Hepatocyte (in vitro differentiated cells): Measurements from ENCODE around the gene HHAT. TPM values are rescaled to one million over a fixed set of nuclear protein-coding genes. Genes with fewer than 3 reads are reported as not detected.

Source experiments
- DNase-seq: peaks from one replicate; pipeline ENCODE4 v3.0.0-alpha.2; 2016; ENCODE audit warnings: low spot score
- H2AFZ ChIP-seq: fragments of 200-600 bp; sonication (generic); 2 replicates; pipeline ENCODE4 v1.6.0; 2016; ENCODE audit warnings: antibody characterized with exemption, mild to moderate bottlenecking
- H3K27ac ChIP-seq: fragments of 200-600 bp; sonication (generic); 2 replicates; pipeline ENCODE4 v1.5.1; 2016; ENCODE audit warnings: mild to moderate bottlenecking
- H3K27me3 ChIP-seq: fragments of 200-600 bp; sonication (generic); 2 replicates; pipeline ENCODE4 v1.6.1; 2016
- H3K36me3 ChIP-seq: fragments of 200-600 bp; sonication (generic); replicated peaks from 2 replicates; pipeline ENCODE4 v1.5.1; 2016; ENCODE audit warnings: low read depth; ENCODE audit not compliant: insufficient read depth
- H3K4me1 ChIP-seq: fragments of 200-600 bp; sonication (generic); 2 replicates; pipeline ENCODE4 v1.5.1; 2016; ENCODE audit warnings: mild to moderate bottlenecking, moderate library complexity; ENCODE audit not compliant: insufficient read depth
- H3K4me2 ChIP-seq: fragments of 200-600 bp; sonication (generic); 2 replicates; pipeline ENCODE4 v1.6.0; 2016
- H3K4me3 ChIP-seq: fragments of 200-600 bp; sonication (generic); 2 replicates; pipeline ENCODE4 v1.5.1; 2016; ENCODE audit warnings: mild to moderate bottlenecking
- H3K79me2 ChIP-seq: fragments of 200-600 bp; sonication (generic); 2 replicates; pipeline ENCODE4 v1.6.0; 2017; ENCODE audit warnings: mild to moderate bottlenecking
- H3K9me2 ChIP-seq: fragments of 200-600 bp; sonication (generic); replicated peaks from 2 replicates; pipeline ENCODE4 v1.6.0; 2017; ENCODE audit warnings: mild to moderate bottlenecking; ENCODE audit not compliant: insufficient read depth
- H3K9me3 ChIP-seq: fragments of 200-600 bp; sonication (generic); 2 replicates; pipeline ENCODE4 v1.5.1; 2016; ENCODE audit warnings: low read depth, mild to moderate bottlenecking
- H4K20me1 ChIP-seq: fragments of 200-600 bp; sonication (generic); 2 replicates; pipeline ENCODE4 v1.6.0; 2016; ENCODE audit warnings: mild to moderate bottlenecking; ENCODE audit not compliant: insufficient read depth, poor library complexity, severe bottlenecking
- EZH2 ChIP-seq: fragments of 200-600 bp; sonication (generic); IDR thresholded peaks from 2 replicates; pipeline ENCODE4 v1.6.1; 2016; ENCODE audit warnings: antibody characterized with exemption, mild to moderate bottlenecking, borderline replicate concordance
- EZH2phosphoT487 ChIP-seq: fragments of 200-600 bp; sonication (generic); IDR thresholded peaks from one replicate; pipeline ENCODE4 v1.6.1; 2018; ENCODE audit warnings: antibody characterized with exemption, mild to moderate bottlenecking, low read depth, moderate library complexity; ENCODE audit not compliant: unreplicated experiment, severe bottlenecking
- WGBS: methylation state at CpG from one replicate; pipeline ENCODE4 v1.1.6; 2016; ENCODE audit warnings: low lambda C conversion rate; ENCODE audit errors: missing lambda C conversion rate; 5-methylcytosine and 5-hydroxymethylcytosine counted together
- polyA plus RNA-seq: library from polyadenylated mRNA; unstranded; fragments of >200 nt; fragmentation: Nextera tagmentation; extraction: Ambion mirVana; gene quantifications from 2 replicates; pipeline ENCODE4 v1.2.1, GENCODE V29; 2016
- total RNA-seq: library from RNA; depleted of rRNA; stranded (reverse); fragments of >200 nt; gene quantifications from 2 replicates; pipeline ENCODE4 v1.2.3, GENCODE V29; 2014
- TF ChIP-seq, protein P1 (sequence below): fragments of 200-600 bp; sonication (generic); IDR thresholded peaks from 2 replicates; pipeline ENCODE4 v1.5.1; 2016; ENCODE audit warnings: antibody characterized with exemption, mild to moderate bottlenecking; ENCODE audit not compliant: poor library complexity

The HHAT gene
- total and polyA plus RNA-seq, 2 experiments from 2014 or later: 5.3 to 6.3 TPM

DNA sequence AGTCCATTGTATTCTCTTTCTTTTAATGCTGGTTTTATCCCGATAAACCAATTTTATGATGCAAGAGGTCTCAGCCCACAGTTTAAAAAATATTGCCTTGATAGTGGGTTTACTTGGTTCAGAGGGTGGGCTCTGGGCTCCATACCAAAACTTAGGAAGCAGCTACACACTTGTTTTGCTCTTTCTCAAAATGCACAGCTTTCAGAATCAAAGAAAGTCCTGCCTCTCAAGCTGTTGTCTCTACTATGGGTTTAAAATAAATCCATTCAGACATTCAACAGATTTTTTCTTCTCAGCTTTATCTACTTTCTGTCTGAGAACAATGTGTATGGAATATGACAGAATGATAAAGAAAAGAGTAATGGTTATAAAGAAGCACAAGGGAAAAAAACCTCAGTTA, 14.8 kb upstream of the HHAT start:
- Histone ChIP-seq H3K4me1 (no peaks in the 10 kb centered on the region), H3K27ac (no peak overlapping the region), H3K36me3 (no peaks in the 10 kb centered on the region), H3K4me2 (no peak overlapping the region), H3K79me2 (no peaks in the 10 kb centered on the region), H4K20me1 (no peaks in the 10 kb centered on the region), H3K27me3 (peaks cover 5% of the 10 kb centered on the region), H3K9me3 (no peaks in the 10 kb centered on the region), H2AFZ (no peak overlapping the region), H3K9me2 (no peaks in the 10 kb centered on the region), H3K4me3 (no peak overlapping the region)
- no peak for TF ChIP-seq EZH2phosphoT487
- TF ChIP-seq EZH2: no peak
- TF ChIP-seq, protein P1, sequence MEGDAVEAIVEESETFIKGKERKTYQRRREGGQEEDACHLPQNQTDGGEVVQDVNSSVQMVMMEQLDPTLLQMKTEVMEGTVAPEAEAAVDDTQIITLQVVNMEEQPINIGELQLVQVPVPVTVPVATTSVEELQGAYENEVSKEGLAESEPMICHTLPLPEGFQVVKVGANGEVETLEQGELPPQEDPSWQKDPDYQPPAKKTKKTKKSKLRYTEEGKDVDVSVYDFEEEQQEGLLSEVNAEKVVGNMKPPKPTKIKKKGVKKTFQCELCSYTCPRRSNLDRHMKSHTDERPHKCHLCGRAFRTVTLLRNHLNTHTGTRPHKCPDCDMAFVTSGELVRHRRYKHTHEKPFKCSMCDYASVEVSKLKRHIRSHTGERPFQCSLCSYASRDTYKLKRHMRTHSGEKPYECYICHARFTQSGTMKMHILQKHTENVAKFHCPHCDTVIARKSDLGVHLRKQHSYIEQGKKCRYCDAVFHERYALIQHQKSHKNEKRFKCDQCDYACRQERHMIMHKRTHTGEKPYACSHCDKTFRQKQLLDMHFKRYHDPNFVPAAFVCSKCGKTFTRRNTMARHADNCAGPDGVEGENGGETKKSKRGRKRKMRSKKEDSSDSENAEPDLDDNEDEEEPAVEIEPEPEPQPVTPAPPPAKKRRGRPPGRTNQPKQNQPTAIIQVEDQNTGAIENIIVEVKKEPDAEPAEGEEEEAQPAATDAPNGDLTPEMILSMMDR: no peak
- 89% methylated on average over 1 of the region's 1 CpG for WGBS
- no peak for DNase-seq

DNA sequence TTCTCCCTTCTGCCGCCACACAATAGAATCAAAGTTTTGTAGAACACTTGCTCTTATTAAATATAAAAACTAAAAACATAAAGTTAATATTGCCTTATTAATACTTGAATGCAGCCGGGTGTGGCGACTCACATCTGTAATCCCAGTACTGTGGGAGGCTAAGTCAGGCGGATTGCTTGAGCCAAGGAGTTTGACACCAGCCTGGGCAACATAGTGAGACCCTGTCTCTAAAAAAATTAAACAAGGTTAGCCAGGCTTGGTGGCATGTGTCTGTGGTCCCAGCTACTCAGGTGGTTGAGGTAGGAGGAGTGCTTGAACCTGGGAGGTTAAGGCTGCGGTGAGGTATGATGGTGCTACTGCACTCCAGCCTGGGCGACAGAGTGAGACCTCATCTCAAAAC, 13.2 kb upstream of the HHAT start:
- Histone ChIP-seq H3K79me2 (no peaks in the 10 kb centered on the region), H3K9me3 (no peaks in the 10 kb centered on the region), H3K4me3 (no peak overlapping the region), H3K27ac (no peak overlapping the region), H3K36me3 (no peaks in the 10 kb centered on the region), H3K27me3 (peaks cover 5% of the 10 kb centered on the region), H3K4me1 (no peaks in the 10 kb centered on the region), H2AFZ (no peak overlapping the region), H3K4me2 (no peak overlapping the region), H4K20me1 (no peaks in the 10 kb centered on the region), H3K9me2 (no peaks in the 10 kb centered on the region)
- WGBS: 97% methylated on average over 6 of the region's 6 CpGs
- TF ChIP-seq EZH2 (no peak), EZH2phosphoT487 (no peak)
- TF ChIP-seq, protein P1: no peak
- no peak for DNase-seq

DNA sequence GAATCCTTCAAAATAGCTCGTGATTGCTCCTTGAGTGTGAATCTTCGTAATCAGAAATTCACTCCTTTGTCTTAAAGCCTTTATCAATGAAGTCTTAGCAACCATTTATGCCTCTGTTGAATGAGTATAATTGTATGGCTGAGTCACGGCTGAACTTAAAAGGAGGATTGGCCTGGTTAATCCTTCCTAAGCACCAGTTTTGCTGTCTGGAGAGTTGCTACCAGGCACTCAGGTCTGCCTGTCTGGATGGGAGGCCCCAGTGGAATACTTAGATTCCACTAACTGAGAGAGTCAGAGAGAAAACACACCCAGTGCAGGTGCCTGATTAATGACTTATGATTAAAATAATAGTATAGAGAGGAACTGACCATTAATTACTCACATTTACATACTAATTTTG, 7.6 kb upstream of the HHAT start:
- Histone ChIP-seq H3K4me1 (no peaks in the 10 kb centered on the region), H2AFZ (no peak overlapping the region), H3K79me2 (no peaks in the 10 kb centered on the region), H3K4me3 (no peak overlapping the region), H3K4me2 (no peak overlapping the region), H3K27me3 (peaks cover 5% of the 10 kb centered on the region), H3K9me2 (no peaks in the 10 kb centered on the region), H3K9me3 (no peaks in the 10 kb centered on the region), H3K27ac (peak overlapping the region; percentile 33), H4K20me1 (no peaks in the 10 kb centered on the region), H3K36me3 (no peaks in the 10 kb centered on the region)
- WGBS: 48% methylated on average over 3 of the region's 3 CpGs
- peak; percentile 38 for DNase-seq
- no peak for TF ChIP-seq EZH2
- no peak for TF ChIP-seq EZH2phosphoT487
- TF ChIP-seq, protein P1: no peak

DNA sequence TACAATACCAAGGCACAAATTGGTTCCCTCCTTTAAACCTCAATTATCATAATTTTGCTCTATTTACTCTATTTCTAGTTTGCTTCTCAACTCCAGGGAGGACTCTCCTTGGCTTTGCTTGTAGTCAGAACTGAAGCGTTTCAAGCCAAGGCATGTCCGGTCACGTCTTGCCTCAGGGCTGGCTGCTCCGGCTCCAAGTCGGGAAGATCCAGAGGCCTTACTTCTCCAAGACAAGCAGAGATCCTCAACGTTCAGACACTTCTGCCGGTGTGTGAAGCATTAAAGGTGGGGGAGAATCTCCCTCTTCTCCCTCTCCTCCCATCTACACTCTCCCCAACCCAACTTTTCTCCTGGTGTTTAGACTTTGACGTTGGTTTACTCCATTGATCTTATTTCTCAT, 7.2 kb upstream of the HHAT start:
- no peaks in the 10 kb centered on the region for H4K20me1 ChIP-seq
- DNase-seq: no peak
- H3K4me2 ChIP-seq: no peak overlapping the region
- H3K36me3 ChIP-seq: no peaks in the 10 kb centered on the region
- H3K27me3 ChIP-seq: peaks cover under 1% of the 10 kb centered on the region
- no peaks in the 10 kb centered on the region for H3K79me2 ChIP-seq
- TF ChIP-seq, protein P1: no peak
- TF ChIP-seq EZH2 (no peak), EZH2phosphoT487 (no peak)
- no peak overlapping the region for H3K4me3 ChIP-seq
- H3K9me2 ChIP-seq: no peaks in the 10 kb centered on the region
- H3K27ac ChIP-seq: peak overlapping the region; percentile 30
- H3K9me3 ChIP-seq: no peaks in the 10 kb centered on the region
- H3K4me1 ChIP-seq: no peaks in the 10 kb centered on the region
- no peak overlapping the region for H2AFZ ChIP-seq
- WGBS: 60% methylated on average over 8 of the region's 8 CpGs
